Right ventricle myocardium superior (tissue), 1 donor: Measurements from ENCODE around the gene SFT2D1. TPM values are rescaled to one million over a fixed set of nuclear protein-coding genes. Genes with fewer than 3 reads are reported as not detected.
"Not testable (repeated sequence)": the region's sequence is repeated elsewhere in the genome, so short reads cannot be mapped to it uniquely, and the experiment has no call there.

Experiments
- ATAC-seq: fragments of 200-7000 bp; cut with Tn5 transposase; one replicate; pipeline ENCODE4 v1.9.1; 2020; ENCODE audit warnings: mild to moderate bottlenecking; ENCODE audit not compliant: poor library complexity
- DNase-seq: peaks from one replicate; pipeline ENCODE4 v3.0.0-alpha.2; 2020
- intact Hi-C: fragments of 100-400 bp; cut with DNase I; formaldehyde crosslinking; loops from one replicate; pipeline ENCODE4 v1.11.2; 2022
- total RNA-seq: library from RNA; stranded (reverse); fragmentation: NEBNext Ultra II Directional; extraction: Animal tissue kit (Norgen Biotek cat#: 25700); gene quantifications from one replicate; pipeline ENCODE4 v1.2.1, GENCODE V29; 2021
- donor health status: DM: no; HTN: yes; CAD: no; lungs with severe emphysema.

Gene SFT2D1
- total RNA-seq, 1 donor from 2014 or later = 20.5 TPM

GRCh38 chr6:166366921-166367320 lies 24.6 kb upstream of the SFT2D1 start:
- intact Hi-C loops = no loop called here
- DNase-seq (no peak), ATAC-seq (peak; percentile 44)

- no peak for DNase-seq
- intact Hi-C loops = no loop called here
- no peak for ATAC-seq
Measured at GRCh38 chr6:166365806-166366205, 23.5 kb upstream of the SFT2D1 start.

- peak; percentile 70 for ATAC-seq
- intact Hi-C loops = no loop called here
- no peak for DNase-seq
Measured at GRCh38 chr6:166365221-166365620, 22.9 kb upstream of the SFT2D1 start.

- intact Hi-C loops = no loop called here
- peak; percentile 87 for ATAC-seq
- no peak for DNase-seq
Measured at GRCh38 chr6:166364456-166364855, 22.1 kb upstream of the SFT2D1 start.

- ATAC-seq, intact Hi-C loops, DNase-seq: not testable (repeated sequence)
Measured at GRCh38 chr6:166362427-166362826, 20.1 kb upstream of the SFT2D1 start.

GRCh38 chr6:166361077-166361429 lies 18.7 kb upstream of the SFT2D1 start:
- ATAC-seq = peak; percentile 69
- DNase-seq = peak; percentile 60
- intact Hi-C loops = no loop called here

GRCh38 chr6:166360243-166361076 lies 18.1 kb upstream of the SFT2D1 start:
- DNase-seq (no peak), ATAC-seq (peak; percentile 54)
- intact Hi-C loops = no loop called here

- no peak for ATAC-seq
- intact Hi-C loops = no loop called here
- no peak for DNase-seq
Measured at GRCh38 chr6:166355552-166355951, 13.2 kb upstream of the SFT2D1 start.

- intact Hi-C loops = no loop called here
- no peak for ATAC-seq
- no peak for DNase-seq
Measured at GRCh38 chr6:166354965-166355364, 12.6 kb upstream of the SFT2D1 start.

GRCh38 chr6:166354143-166354542 lies 11.8 kb upstream of the SFT2D1 start:
- intact Hi-C loops = no loop called here
- no peak for ATAC-seq

GRCh38 chr6:166353507-166353906 lies 11.2 kb upstream of the SFT2D1 start:
- intact Hi-C loops = no loop called here
- ATAC-seq = no peak

More at GRCh38 chr6:166354143-166354542, 11.8 kb upstream of the SFT2D1 start:
- no peak for DNase-seq

GRCh38 chr6:166352923-166353322 lies 10.6 kb upstream of the SFT2D1 start:
- intact Hi-C loops = no loop called here
- ATAC-seq = no peak
- DNase-seq = no peak

More at GRCh38 chr6:166353507-166353906, 11.2 kb upstream of the SFT2D1 start:
- no peak for DNase-seq

GRCh38 chr6:166351715-166352285 lies 9.5 kb upstream of the SFT2D1 start:
- intact Hi-C loops = no loop called here

GRCh38 chr6:166348305-166348949 lies 6.1 kb upstream of the SFT2D1 start:
- intact Hi-C loops = no loop called here
- ATAC-seq = no peak
- no peak for DNase-seq

More at GRCh38 chr6:166351715-166352285, 9.5 kb upstream of the SFT2D1 start:
- ATAC-seq (peak; percentile 77), DNase-seq (no peak)

- DNase-seq = no peak
- no peak for ATAC-seq
- intact Hi-C loops = no loop called here
Measured at GRCh38 chr6:166346965-166347364, 4.6 kb upstream of the SFT2D1 start.

- ATAC-seq (no peak), DNase-seq (no peak)
- intact Hi-C loops = no loop called here
Measured at GRCh38 chr6:166346449-166346848, 4.1 kb upstream of the SFT2D1 start.

- intact Hi-C loops, DNase-seq, ATAC-seq: not testable (repeated sequence)
Measured at GRCh38 chr6:166345672-166346071, 3.3 kb upstream of the SFT2D1 start.

GRCh38 chr6:166344921-166345320 lies 2.6 kb upstream of the SFT2D1 start:
- intact Hi-C loops, ATAC-seq, DNase-seq: not testable (repeated sequence)

GRCh38 chr6:166344240-166344639 lies 1.9 kb upstream of the SFT2D1 start:
- DNase-seq (no peak), ATAC-seq (no peak)
- intact Hi-C loops = no loop called here

- intact Hi-C loops = no loop called here
- ATAC-seq = no peak
Measured at GRCh38 chr6:166343150-166343487, 774 bp upstream of the SFT2D1 start.

More at GRCh38 chr6:166343150-166343487, 774 bp upstream of the SFT2D1 start:
- no peak for DNase-seq
